Hepatocyte (in vitro differentiated cells): Measurements from ENCODE around the gene HEPN1. TPM values are rescaled to one million over a fixed set of nuclear protein-coding genes. Genes with fewer than 3 reads are reported as not detected.
A peak's percentile ranks its signal among the peaks of the same experiment; 100 is the strongest.

ENCODE experiments used
- DNase-seq: peaks from one replicate; pipeline ENCODE4 v3.0.0-alpha.2; 2016; ENCODE audit warnings: low spot score
- H2AFZ ChIP-seq: fragments of 200-600 bp; sonication (generic); 2 replicates; pipeline ENCODE4 v1.6.0; 2016; ENCODE audit warnings: antibody characterized with exemption, mild to moderate bottlenecking
- H3K27ac ChIP-seq: fragments of 200-600 bp; sonication (generic); 2 replicates; pipeline ENCODE4 v1.5.1; 2016; ENCODE audit warnings: mild to moderate bottlenecking
- H3K27me3 ChIP-seq: fragments of 200-600 bp; sonication (generic); 2 replicates; pipeline ENCODE4 v1.6.1; 2016
- H3K36me3 ChIP-seq: fragments of 200-600 bp; sonication (generic); replicated peaks from 2 replicates; pipeline ENCODE4 v1.5.1; 2016; ENCODE audit warnings: low read depth; ENCODE audit not compliant: insufficient read depth
- H3K4me1 ChIP-seq: fragments of 200-600 bp; sonication (generic); 2 replicates; pipeline ENCODE4 v1.5.1; 2016; ENCODE audit warnings: mild to moderate bottlenecking, moderate library complexity; ENCODE audit not compliant: insufficient read depth
- H3K4me2 ChIP-seq: fragments of 200-600 bp; sonication (generic); 2 replicates; pipeline ENCODE4 v1.6.0; 2016
- H3K4me3 ChIP-seq: fragments of 200-600 bp; sonication (generic); 2 replicates; pipeline ENCODE4 v1.5.1; 2016; ENCODE audit warnings: mild to moderate bottlenecking
- H3K79me2 ChIP-seq: fragments of 200-600 bp; sonication (generic); 2 replicates; pipeline ENCODE4 v1.6.0; 2017; ENCODE audit warnings: mild to moderate bottlenecking
- H3K9me2 ChIP-seq: fragments of 200-600 bp; sonication (generic); replicated peaks from 2 replicates; pipeline ENCODE4 v1.6.0; 2017; ENCODE audit warnings: mild to moderate bottlenecking; ENCODE audit not compliant: insufficient read depth
- H3K9me3 ChIP-seq: fragments of 200-600 bp; sonication (generic); 2 replicates; pipeline ENCODE4 v1.5.1; 2016; ENCODE audit warnings: low read depth, mild to moderate bottlenecking
- H4K20me1 ChIP-seq: fragments of 200-600 bp; sonication (generic); 2 replicates; pipeline ENCODE4 v1.6.0; 2016; ENCODE audit warnings: mild to moderate bottlenecking; ENCODE audit not compliant: insufficient read depth, poor library complexity, severe bottlenecking
- EZH2 ChIP-seq: fragments of 200-600 bp; sonication (generic); IDR thresholded peaks from 2 replicates; pipeline ENCODE4 v1.6.1; 2016; ENCODE audit warnings: antibody characterized with exemption, mild to moderate bottlenecking, borderline replicate concordance
- EZH2phosphoT487 ChIP-seq: fragments of 200-600 bp; sonication (generic); IDR thresholded peaks from one replicate; pipeline ENCODE4 v1.6.1; 2018; ENCODE audit warnings: antibody characterized with exemption, mild to moderate bottlenecking, low read depth, moderate library complexity; ENCODE audit not compliant: unreplicated experiment, severe bottlenecking
- WGBS: methylation state at CpG from one replicate; pipeline ENCODE4 v1.1.6; 2016; ENCODE audit warnings: low lambda C conversion rate; ENCODE audit errors: missing lambda C conversion rate; 5-methylcytosine and 5-hydroxymethylcytosine counted together
- polyA plus RNA-seq: library from polyadenylated mRNA; unstranded; fragments of >200 nt; fragmentation: Nextera tagmentation; extraction: Ambion mirVana; gene quantifications from 2 replicates; pipeline ENCODE4 v1.2.1, GENCODE V29; 2016
- total RNA-seq: library from RNA; depleted of rRNA; stranded (reverse); fragments of >200 nt; gene quantifications from 2 replicates; pipeline ENCODE4 v1.2.3, GENCODE V29; 2014
- TF ChIP-seq, protein P1 (sequence below): fragments of 200-600 bp; sonication (generic); IDR thresholded peaks from 2 replicates; pipeline ENCODE4 v1.5.1; 2016; ENCODE audit warnings: antibody characterized with exemption, mild to moderate bottlenecking; ENCODE audit not compliant: poor library complexity

HEPN1 gene
- total and polyA plus RNA-seq, 2 experiments from 2014 or later = not detected

DNA sequence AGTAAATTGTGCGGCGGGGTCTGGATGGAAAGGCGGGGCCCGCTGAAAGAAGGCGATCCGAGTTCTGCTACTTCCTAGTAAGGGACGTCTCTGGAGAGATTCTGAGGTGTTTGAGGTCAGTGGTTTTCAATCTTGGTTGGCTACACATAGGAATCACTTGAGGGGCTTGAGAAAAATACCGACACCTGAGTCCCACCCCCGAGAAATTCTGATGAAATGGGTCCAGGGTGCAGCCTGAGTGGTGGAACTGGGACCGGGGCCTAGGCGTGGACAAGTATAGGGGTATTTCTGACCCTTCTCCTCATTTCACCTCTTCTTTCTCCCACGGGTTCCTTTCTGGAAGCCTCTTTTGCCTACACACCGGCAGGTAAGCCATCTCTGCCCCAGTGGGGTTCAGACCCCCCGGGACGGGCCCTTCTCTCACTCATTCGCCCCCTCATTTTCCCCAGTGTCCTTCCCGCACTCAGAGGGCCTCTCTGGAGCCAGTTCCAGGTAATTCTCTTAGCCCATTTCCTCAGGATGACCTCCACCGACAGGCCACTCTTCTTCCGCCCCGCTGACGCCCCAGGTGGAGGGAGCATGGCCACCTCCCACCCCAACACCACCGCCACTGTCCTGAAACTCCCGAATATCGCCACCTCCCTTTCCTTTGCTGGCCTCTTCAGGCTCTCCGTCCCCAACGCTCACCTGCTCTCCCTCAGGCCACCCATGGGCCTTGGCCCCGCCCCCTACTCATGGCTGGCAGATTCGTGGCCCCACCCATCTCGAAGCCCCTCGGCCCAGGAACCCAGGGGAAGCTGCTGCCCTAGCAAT is 42.0 kb upstream of the HEPN1 start:
- Histone ChIP-seq H3K4me1 (no peaks in the 10 kb centered on the region), H4K20me1 (no peaks in the 10 kb centered on the region), H3K27me3 (peaks cover 29% of the 10 kb centered on the region), H3K9me2 (no peaks in the 10 kb centered on the region), H2AFZ (peak overlapping the region; percentile 85), H3K79me2 (no peaks in the 10 kb centered on the region), H3K27ac (peak overlapping the region; percentile 96), H3K4me3 (peak overlapping the region; percentile 86), H3K9me3 (no peaks in the 10 kb centered on the region), H3K36me3 (no peaks in the 10 kb centered on the region), H3K4me2 (peak overlapping the region; percentile 98)
- no peak for DNase-seq
- TF ChIP-seq, protein P1, sequence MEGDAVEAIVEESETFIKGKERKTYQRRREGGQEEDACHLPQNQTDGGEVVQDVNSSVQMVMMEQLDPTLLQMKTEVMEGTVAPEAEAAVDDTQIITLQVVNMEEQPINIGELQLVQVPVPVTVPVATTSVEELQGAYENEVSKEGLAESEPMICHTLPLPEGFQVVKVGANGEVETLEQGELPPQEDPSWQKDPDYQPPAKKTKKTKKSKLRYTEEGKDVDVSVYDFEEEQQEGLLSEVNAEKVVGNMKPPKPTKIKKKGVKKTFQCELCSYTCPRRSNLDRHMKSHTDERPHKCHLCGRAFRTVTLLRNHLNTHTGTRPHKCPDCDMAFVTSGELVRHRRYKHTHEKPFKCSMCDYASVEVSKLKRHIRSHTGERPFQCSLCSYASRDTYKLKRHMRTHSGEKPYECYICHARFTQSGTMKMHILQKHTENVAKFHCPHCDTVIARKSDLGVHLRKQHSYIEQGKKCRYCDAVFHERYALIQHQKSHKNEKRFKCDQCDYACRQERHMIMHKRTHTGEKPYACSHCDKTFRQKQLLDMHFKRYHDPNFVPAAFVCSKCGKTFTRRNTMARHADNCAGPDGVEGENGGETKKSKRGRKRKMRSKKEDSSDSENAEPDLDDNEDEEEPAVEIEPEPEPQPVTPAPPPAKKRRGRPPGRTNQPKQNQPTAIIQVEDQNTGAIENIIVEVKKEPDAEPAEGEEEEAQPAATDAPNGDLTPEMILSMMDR = no peak
- TF ChIP-seq EZH2 (no peak), EZH2phosphoT487 (no peak)
- 57% methylated on average over 30 of the region's 30 CpGs for WGBS

DNA sequence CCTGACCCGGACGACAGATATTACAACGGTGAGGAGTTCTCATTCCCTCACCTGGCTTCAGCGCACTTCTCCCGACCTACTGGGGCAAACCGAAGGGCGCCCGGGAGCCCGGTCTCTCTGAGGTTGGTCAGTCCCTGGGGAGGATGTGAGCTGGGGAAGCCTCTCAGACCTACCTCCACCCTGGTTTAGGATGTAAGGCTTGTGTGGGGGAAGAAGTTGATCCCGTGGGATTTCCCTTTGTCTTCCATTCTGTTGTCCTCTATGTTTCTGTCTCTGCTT is 41.5 kb upstream of the HEPN1 start:
- Histone ChIP-seq H3K36me3 (no peaks in the 10 kb centered on the region), H3K4me2 (no peak overlapping the region), H3K79me2 (no peaks in the 10 kb centered on the region), H3K27me3 (peaks cover 23% of the 10 kb centered on the region), H2AFZ (no peak overlapping the region), H4K20me1 (no peaks in the 10 kb centered on the region), H3K4me3 (no peak overlapping the region), H3K4me1 (no peaks in the 10 kb centered on the region), H3K9me2 (no peaks in the 10 kb centered on the region), H3K27ac (no peak overlapping the region), H3K9me3 (no peaks in the 10 kb centered on the region)
- no peak for DNase-seq
- TF ChIP-seq, protein P1 = no peak
- no peak for TF ChIP-seq EZH2
- TF ChIP-seq EZH2phosphoT487 = no peak
- WGBS = 83% methylated on average over 6 of the region's 10 CpGs

DNA sequence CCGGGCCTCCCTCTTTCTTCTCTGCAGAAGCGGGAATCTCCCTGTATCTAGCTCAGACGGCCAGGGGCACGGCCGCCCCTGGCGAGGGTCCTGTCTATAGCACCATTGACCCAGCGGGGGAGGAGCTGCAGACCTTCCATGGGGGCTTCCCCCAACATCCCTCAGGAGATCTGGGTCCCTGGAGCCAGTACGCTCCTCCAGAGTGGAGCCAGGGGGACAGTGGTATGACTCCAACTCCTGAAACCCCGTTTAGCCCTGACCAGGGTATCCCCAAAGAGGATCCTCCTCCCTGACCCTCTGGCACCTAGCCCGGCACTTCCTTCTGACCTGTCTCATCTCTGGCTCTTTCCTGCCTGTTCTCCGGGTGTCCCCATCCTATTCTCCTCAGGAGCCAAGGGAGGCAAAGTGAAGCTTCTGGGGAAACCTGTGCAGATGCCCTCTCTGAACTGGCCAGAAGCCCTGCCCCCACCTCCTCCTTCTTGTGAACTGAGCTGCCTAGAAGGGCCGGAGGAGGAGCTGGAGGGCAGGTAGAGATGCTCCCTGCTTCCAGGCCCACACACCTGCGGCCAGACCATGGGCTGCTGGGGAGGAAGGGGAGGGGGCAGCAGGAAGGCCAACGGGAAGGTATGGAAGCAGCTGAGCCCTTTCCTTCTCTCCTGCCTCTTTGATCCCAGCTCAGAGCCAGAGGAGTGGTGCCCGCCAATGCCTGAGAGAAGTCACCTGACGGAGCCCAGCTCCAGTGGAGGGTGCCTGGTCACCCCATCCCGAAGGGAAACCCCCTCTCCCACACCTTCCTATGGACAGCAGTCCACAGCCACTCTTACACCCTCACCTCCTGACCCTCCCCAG is 40.9 kb upstream of the HEPN1 start:
- Histone ChIP-seq H3K4me2 (no peak overlapping the region), H3K79me2 (no peaks in the 10 kb centered on the region), H2AFZ (no peak overlapping the region), H3K36me3 (no peaks in the 10 kb centered on the region), H3K9me2 (no peaks in the 10 kb centered on the region), H3K4me1 (no peaks in the 10 kb centered on the region), H3K4me3 (no peak overlapping the region), H3K27me3 (peaks cover 18% of the 10 kb centered on the region), H4K20me1 (no peaks in the 10 kb centered on the region), H3K27ac (no peak overlapping the region), H3K9me3 (no peaks in the 10 kb centered on the region)
- WGBS = 79% methylated on average over 17 of the region's 17 CpGs
- DNase-seq = no peak
- TF ChIP-seq, protein P1 = no peak
- TF ChIP-seq EZH2 (no peak), EZH2phosphoT487 (no peak)
